Mesothelial cell of epicardium (in vitro differentiated cells): ENCODE data around the gene APC2. TPM values are rescaled to one million over a fixed set of nuclear protein-coding genes. Genes with fewer than 3 reads are reported as not detected.

Experiments used
- DNase-seq, 2 experiments: peaks; one replicate each; pipeline ENCODE4 v3.0.0; 2021; ENCODE audit warnings: low spot score in 2 of 2; ENCODE audit not compliant: unreplicated experiment in 2 of 2
- H3K27ac Mint-ChIP-seq: 2 replicates; pipeline ENCODE4 v1.8.0; 2021; ENCODE audit warnings: mixed read lengths
- H3K27me3 Mint-ChIP-seq: 2 replicates; pipeline ENCODE4 v1.8.0; 2021; ENCODE audit warnings: low read depth, mixed read lengths
- H3K36me3 Mint-ChIP-seq: 2 replicates; pipeline ENCODE4 v1.8.0; 2021; ENCODE audit warnings: mixed read lengths
- H3K4me1 Mint-ChIP-seq: 2 replicates; pipeline ENCODE4 v1.8.0; 2021; ENCODE audit warnings: mixed read lengths
- H3K4me3 Mint-ChIP-seq: 2 replicates; pipeline ENCODE4 v1.8.0; 2021; ENCODE audit warnings: mild to moderate bottlenecking, moderate library complexity, mixed read lengths
- H3K9me3 Mint-ChIP-seq: 2 replicates; pipeline ENCODE4 v1.8.0; 2021; ENCODE audit warnings: mixed read lengths
- CTCF ChIP-seq: fragments of 200-600 bp; sonication (generic); IDR thresholded peaks from one replicate; pipeline ENCODE4 v1.5.0; 2021; ENCODE audit warnings: antibody characterized with exemption; ENCODE audit not compliant: unreplicated experiment
- total RNA-seq: library from RNA; stranded (reverse); gene quantifications from 3 replicates; pipeline ENCODE4 v1.2.1, GENCODE V29; 2021

The APC2 gene
- total RNA-seq, 1 donor from 2014 or later, result 2.3 TPM

DNA sequence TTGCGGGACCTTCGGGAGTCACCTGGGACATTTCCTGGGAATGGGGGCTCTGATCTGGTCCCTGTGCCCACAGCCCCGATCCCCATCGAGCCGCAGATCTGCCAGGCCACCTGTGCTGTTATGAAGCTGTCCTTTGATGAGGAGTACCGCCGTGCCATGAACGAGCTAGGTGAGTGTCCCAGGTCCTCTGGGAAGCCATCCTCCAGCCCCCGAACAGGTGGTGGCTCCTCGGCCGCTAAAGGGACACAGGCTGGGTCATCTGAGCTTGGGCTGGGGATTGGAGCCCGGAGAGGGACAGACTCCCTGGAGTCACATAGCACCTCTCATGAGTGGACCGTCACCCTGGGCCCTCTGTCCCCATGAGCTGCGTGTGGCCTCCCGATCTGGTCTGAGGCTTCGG is 8.0 kb downstream of the APC2 start:
- Mint-ChIP-seq H3K4me3 (no peak overlapping the region), H3K4me1 (no peaks in the 10 kb centered on the region), H3K27me3 (peaks cover 54% of the 10 kb centered on the region)

GRCh38 chr19:1459479-1459878 is 9.6 kb downstream of the APC2 start:
- no peaks in the 10 kb centered on the region for H3K36me3 Mint-ChIP-seq
- H3K4me1 Mint-ChIP-seq, result no peaks in the 10 kb centered on the region
- no peaks in the 10 kb centered on the region for H3K9me3 Mint-ChIP-seq
- DNase-seq, result no peak
- H3K4me3 Mint-ChIP-seq, result no peak overlapping the region
- no peak overlapping the region for H3K27ac Mint-ChIP-seq
- no peak for TF ChIP-seq CTCF
- H3K27me3 Mint-ChIP-seq, result peaks cover 49% of the 10 kb centered on the region

More for the DNA sequence above, 8.0 kb downstream of the APC2 start:
- TF ChIP-seq CTCF, result no peak
- H3K27ac Mint-ChIP-seq, result no peak overlapping the region
- no peaks in the 10 kb centered on the region for H3K9me3 Mint-ChIP-seq
- H3K36me3 Mint-ChIP-seq, result no peaks in the 10 kb centered on the region
- DNase-seq, result no peak

DNA sequence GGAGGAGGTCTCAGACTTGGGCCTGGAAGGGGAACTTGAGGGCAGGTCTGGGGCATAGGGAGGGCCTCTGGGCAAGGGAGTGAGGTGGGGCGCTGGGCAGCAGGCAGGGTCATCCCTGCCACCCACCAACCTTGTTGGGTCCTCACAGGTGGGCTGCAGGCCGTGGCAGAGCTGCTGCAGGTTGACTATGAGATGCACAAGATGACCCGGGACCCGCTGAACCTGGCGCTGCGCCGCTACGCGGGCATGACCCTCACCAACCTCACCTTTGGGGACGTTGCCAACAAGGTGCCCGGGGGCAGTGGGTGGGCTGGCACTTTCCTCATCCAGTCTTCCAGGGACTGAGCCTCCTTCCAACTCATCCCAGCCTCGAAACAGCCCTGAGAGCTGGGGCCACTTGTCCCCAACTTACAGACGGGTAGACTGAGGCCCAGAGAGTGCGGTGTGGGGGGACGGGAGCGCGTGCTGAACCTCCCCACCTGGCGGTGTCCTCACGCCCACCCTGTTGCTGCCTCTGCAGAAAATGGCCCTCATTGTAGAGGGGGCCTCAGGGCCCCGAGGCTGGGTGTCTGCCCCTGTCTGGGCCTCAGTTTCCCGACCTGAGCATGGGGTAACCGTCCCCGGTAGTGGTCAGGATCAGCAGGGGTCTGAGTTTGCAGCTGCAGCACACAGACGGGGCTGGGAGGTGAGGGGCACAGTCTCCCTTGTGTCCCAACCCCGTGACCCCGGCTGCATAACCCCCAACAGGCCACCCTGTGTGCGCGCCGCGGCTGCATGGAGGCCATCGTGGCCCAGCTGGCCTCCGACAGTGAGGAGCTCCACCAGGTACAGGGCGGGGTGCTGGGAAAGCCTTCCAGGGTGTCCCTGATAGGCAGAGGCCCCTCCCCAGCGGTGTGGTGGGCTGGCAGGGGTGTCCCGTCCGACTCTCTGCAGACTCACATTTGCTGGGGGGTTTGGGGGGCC is 10.4 kb downstream of the APC2 start:
- H3K27me3 Mint-ChIP-seq, result peaks cover 49% of the 10 kb centered on the region
- TF ChIP-seq CTCF, result no peak

GRCh38 chr19:1461862-1462261 is 11.9 kb downstream of the APC2 start:
- no peak for TF ChIP-seq CTCF
- H3K27me3 Mint-ChIP-seq, result peaks cover 46% of the 10 kb centered on the region
- H3K27ac Mint-ChIP-seq, result no peak overlapping the region
- H3K9me3 Mint-ChIP-seq, result no peaks in the 10 kb centered on the region
- no peaks in the 10 kb centered on the region for H3K4me1 Mint-ChIP-seq
- H3K4me3 Mint-ChIP-seq, result no peak overlapping the region
- no peaks in the 10 kb centered on the region for H3K36me3 Mint-ChIP-seq
- no peak for DNase-seq

More for the DNA sequence above, 10.4 kb downstream of the APC2 start:
- no peaks in the 10 kb centered on the region for H3K36me3 Mint-ChIP-seq
- no peak overlapping the region for H3K4me3 Mint-ChIP-seq
- no peak for DNase-seq
- no peaks in the 10 kb centered on the region for H3K4me1 Mint-ChIP-seq
- H3K9me3 Mint-ChIP-seq, result no peaks in the 10 kb centered on the region
- no peak overlapping the region for H3K27ac Mint-ChIP-seq

- peak in 1 of 2 experiments; percentile 69 for DNase-seq
- Mint-ChIP-seq H3K9me3 (no peaks in the 10 kb centered on the region), H3K4me1 (peaks cover 4% of the 10 kb centered on the region), H3K27ac (no peak overlapping the region), H3K36me3 (no peaks in the 10 kb centered on the region), H3K4me3 (no peak overlapping the region), H3K27me3 (peaks cover 36% of the 10 kb centered on the region)
- TF ChIP-seq CTCF, result peak; percentile 63
These were observed 15.5 kb downstream of the APC2 start for GRCh38 chr19:1465191-1466016.
